Measurements from ENCODE around the gene HAP1. TPM values are rescaled to one million over a fixed set of nuclear protein-coding genes. Genes with fewer than 3 reads are reported as not detected.
"Not testable (repeated sequence)": the region's sequence is repeated elsewhere in the genome, so short reads cannot be mapped to it uniquely, and the experiment has no call there.

Gene HAP1
- total RNA-seq, 2 donors from 2014 or later, result 0.10 to 0.53 TPM

- TF ChIP-seq, protein P1, sequence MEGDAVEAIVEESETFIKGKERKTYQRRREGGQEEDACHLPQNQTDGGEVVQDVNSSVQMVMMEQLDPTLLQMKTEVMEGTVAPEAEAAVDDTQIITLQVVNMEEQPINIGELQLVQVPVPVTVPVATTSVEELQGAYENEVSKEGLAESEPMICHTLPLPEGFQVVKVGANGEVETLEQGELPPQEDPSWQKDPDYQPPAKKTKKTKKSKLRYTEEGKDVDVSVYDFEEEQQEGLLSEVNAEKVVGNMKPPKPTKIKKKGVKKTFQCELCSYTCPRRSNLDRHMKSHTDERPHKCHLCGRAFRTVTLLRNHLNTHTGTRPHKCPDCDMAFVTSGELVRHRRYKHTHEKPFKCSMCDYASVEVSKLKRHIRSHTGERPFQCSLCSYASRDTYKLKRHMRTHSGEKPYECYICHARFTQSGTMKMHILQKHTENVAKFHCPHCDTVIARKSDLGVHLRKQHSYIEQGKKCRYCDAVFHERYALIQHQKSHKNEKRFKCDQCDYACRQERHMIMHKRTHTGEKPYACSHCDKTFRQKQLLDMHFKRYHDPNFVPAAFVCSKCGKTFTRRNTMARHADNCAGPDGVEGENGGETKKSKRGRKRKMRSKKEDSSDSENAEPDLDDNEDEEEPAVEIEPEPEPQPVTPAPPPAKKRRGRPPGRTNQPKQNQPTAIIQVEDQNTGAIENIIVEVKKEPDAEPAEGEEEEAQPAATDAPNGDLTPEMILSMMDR (IDR thresholded peaks at IDR 0.05), result no peak
- Histone ChIP-seq H3K9me3 (no peaks in the 10 kb centered on the region), H3K4me3 (peak overlapping the region; percentile 75), H3K9ac (ENCODE audit: low read depth in 2 of 2, low read length in 2 of 2) (peak overlapping the region; percentile 83 to 95), H3K27me3 (no peaks in the 10 kb centered on the region), H3K4me1 (peaks cover 9% of the 10 kb centered on the region), H3K36me3 (peaks cover 27% of the 10 kb centered on the region), H3K27ac (peak overlapping the region; percentile 99)
- intact Hi-C loops (cut with DNase I), result no loop called here
- peak; percentile 78 for DNase-seq
These were observed 46.4 kb downstream of the HAP1 start for GRCh38 chr17:41687828-41688640.

DNA sequence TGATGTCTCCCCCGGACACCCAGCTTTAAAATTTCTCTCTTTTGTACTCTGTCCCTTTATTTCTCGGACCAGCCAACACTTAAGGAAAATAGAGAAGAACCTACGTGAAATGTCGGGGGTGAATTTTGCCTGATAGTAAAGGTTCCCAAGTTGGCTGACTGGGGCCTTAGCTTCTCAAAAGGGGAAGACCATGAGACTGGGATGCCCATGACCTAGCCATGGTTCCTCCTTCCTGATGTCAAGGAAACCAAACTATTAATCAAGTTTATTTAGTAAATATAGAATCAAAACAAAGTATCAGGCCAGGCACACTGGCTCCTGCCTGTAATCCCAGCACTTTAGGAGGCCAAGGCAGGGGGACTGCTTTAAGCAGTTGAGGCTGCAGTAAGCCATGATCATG is 48.2 kb downstream of the HAP1 start:
- no peak for DNase-seq
- Histone ChIP-seq H3K4me1 (peaks cover 9% of the 10 kb centered on the region), H3K36me3 (peaks cover 14% of the 10 kb centered on the region), H3K4me3 (no peak overlapping the region), H3K9me3 (no peaks in the 10 kb centered on the region), H3K27me3 (no peaks in the 10 kb centered on the region), H3K9ac (ENCODE audit: low read depth in 2 of 2, low read length in 2 of 2) (no peak overlapping the region), H3K27ac (no peak overlapping the region)
- intact Hi-C loops (cut with DNase I), result no loop called here
- TF ChIP-seq, protein P1 (IDR thresholded peaks at IDR 0.05), result no peak

- H3K9ac ChIP-seq (ENCODE audit: low read depth in 2 of 2, low read length in 2 of 2); H3K4me1 ChIP-seq; H3K4me3 ChIP-seq; H3K9me3 ChIP-seq; H3K27ac ChIP-seq; DNase-seq; H3K36me3 ChIP-seq; intact Hi-C loops (cut with DNase I); H3K27me3 ChIP-seq: not testable (repeated sequence)
These were observed 48.7 kb downstream of the HAP1 start for GRCh38 chr17:41685753-41686152.

- Histone ChIP-seq H3K4me1 (no peaks in the 10 kb centered on the region), H3K27me3 (no peaks in the 10 kb centered on the region), H3K27ac (no peak overlapping the region), H3K4me3 (no peak overlapping the region), H3K9ac (ENCODE audit: low read depth in 2 of 2, low read length in 2 of 2) (no peak overlapping the region), H3K9me3 (no peaks in the 10 kb centered on the region), H3K36me3 (no peaks in the 10 kb centered on the region)
- no peak for DNase-seq
- intact Hi-C loops (cut with DNase I), result no loop called here
- TF ChIP-seq, protein P1 (IDR thresholded peaks at IDR 0.05), result no peak
These were observed 50.4 kb downstream of the HAP1 start for GRCh38 chr17:41684035-41684434.

DNA sequence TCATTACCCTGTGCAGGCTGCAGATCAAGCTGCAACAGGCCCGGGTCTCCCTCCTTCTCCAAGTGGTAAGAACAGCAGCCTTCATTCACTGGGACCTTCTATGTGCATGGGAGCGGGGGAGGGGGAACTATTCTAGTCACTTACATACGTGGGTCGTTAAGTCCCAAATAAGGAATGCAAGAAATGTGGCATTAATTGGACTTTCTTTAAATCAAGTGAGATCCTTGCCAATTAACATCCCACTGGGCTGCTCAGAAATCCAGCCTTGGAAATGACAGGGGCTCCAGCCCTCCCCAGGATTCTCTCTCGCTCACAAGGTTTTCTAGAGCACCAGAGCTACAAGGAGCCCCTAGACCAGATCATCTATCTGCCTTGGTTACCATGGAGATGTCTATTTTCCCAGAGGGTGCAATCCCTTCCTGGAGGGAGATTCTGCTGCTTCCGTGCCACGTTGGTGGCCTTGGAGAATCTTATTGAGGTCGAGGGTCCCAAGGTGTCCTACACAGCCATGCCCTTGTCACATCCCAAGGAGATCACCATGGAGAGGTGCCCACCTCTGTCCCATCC is 50.9 kb downstream of the HAP1 start:
- H3K4me1 ChIP-seq, result no peaks in the 10 kb centered on the region
- no peaks in the 10 kb centered on the region for H3K9me3 ChIP-seq
- H3K4me3 ChIP-seq, result no peak overlapping the region
- no peak overlapping the region for H3K9ac ChIP-seq (ENCODE audit: low read depth in 2 of 2, low read length in 2 of 2)
- DNase-seq, result no peak
- TF ChIP-seq, protein P1 (IDR thresholded peaks at IDR 0.05), result no peak
- no peaks in the 10 kb centered on the region for H3K36me3 ChIP-seq
- no peaks in the 10 kb centered on the region for H3K27me3 ChIP-seq
- intact Hi-C loops (cut with DNase I), result no loop called here
- no peak overlapping the region for H3K27ac ChIP-seq

DNA sequence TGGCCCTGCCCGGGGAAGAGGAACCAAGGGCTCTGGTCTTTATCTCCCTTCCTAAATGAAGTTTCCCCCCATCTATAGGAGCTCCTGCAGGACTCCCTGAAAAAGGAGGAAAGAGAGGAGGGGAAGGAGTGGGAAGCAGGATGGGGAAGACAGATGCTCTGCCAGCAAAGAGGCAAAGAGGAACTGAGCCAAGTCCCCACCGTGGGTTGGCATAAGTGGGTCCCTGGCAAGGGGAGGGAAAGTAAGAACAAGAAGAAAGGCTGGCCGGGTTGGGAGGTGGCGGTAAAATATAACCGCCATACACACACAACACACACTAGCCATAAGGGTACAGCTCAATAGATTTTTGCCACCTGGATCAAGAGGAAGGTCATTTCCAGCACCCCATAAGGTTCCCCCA is 51.8 kb downstream of the HAP1 start:
- no peaks in the 10 kb centered on the region for H3K36me3 ChIP-seq
- H3K27me3 ChIP-seq, result no peaks in the 10 kb centered on the region
- H3K27ac ChIP-seq, result no peak overlapping the region
- H3K9ac ChIP-seq (ENCODE audit: low read depth in 2 of 2, low read length in 2 of 2), result no peak overlapping the region
- intact Hi-C loops (cut with DNase I), result no loop called here
- H3K4me3 ChIP-seq, result no peak overlapping the region
- no peak for DNase-seq
- TF ChIP-seq, protein P1 (IDR thresholded peaks at IDR 0.05), result no peak
- no peaks in the 10 kb centered on the region for H3K4me1 ChIP-seq
- no peaks in the 10 kb centered on the region for H3K9me3 ChIP-seq
